Activated CD8-positive, alpha-beta memory T cell treated with anti-CD3 and anti-CD28 coated beads, Interleukin-2, amount 50 U/mL, for 4 hours (primary cell): ENCODE results near the gene ITFG2.

Source experiments
- DNase-seq: peaks from one replicate; pipeline ENCODE4 v3.0.0-alpha.2; 2020

The ITFG2 gene

GRCh38 chr12:2795291-2796186, 16.9 kb upstream of the ITFG2 start:
- DNase-seq = peak; percentile 75

GRCh38 chr12:2796187-2796666, 16.2 kb upstream of the ITFG2 start:
- DNase-seq = no peak

GRCh38 chr12:2797721-2798418, 14.6 kb upstream of the ITFG2 start:
- no peak for DNase-seq

GRCh38 chr12:2800046-2800570, 12.4 kb upstream of the ITFG2 start:
- no peak for DNase-seq

- no peak for DNase-seq
Measured at GRCh38 chr12:2801044-2801783, 11.3 kb upstream of the ITFG2 start.

- no peak for DNase-seq
Measured at GRCh38 chr12:2803635-2804392, 8.7 kb upstream of the ITFG2 start.

- no peak for DNase-seq
Measured at GRCh38 chr12:2804393-2805142, 7.9 kb upstream of the ITFG2 start.

- DNase-seq = no peak
Measured at GRCh38 chr12:2805143-2805520, 7.3 kb upstream of the ITFG2 start.

- DNase-seq = no peak
Measured at GRCh38 chr12:2806700-2807099, 5.8 kb upstream of the ITFG2 start.

GRCh38 chr12:2811801-2812200, 667 bp upstream of the ITFG2 start:
- DNase-seq = no peak

- DNase-seq = peak; percentile 45
Measured at GRCh38 chr12:2813214-2814185, 1.0 kb downstream of the ITFG2 start.

GRCh38 chr12:2819810-2820209, 7.3 kb downstream of the ITFG2 start:
- no peak for DNase-seq

GRCh38 chr12:2820432-2820831, 8.0 kb downstream of the ITFG2 start:
- no peak for DNase-seq

- no peak for DNase-seq
Measured at GRCh38 chr12:2823483-2823882, 11.0 kb downstream of the ITFG2 start.

GRCh38 chr12:2824541-2824940, 12.1 kb downstream of the ITFG2 start:
- no peak for DNase-seq

GRCh38 chr12:2825132-2825531, 12.7 kb downstream of the ITFG2 start:
- no peak for DNase-seq

GRCh38 chr12:2826036-2826435, 13.6 kb downstream of the ITFG2 start:
- no peak for DNase-seq

- no peak for DNase-seq
Measured at GRCh38 chr12:2826721-2827515, 14.4 kb downstream of the ITFG2 start.

GRCh38 chr12:2829275-2829674, 16.8 kb downstream of the ITFG2 start:
- no peak for DNase-seq
